AG09319 (cell line): Measurements from ENCODE around the gene SLC47A1.

Source experiments
- DNase-seq: peaks from one replicate; pipeline ENCODE4 v3.0.0-alpha.2; 2010; ENCODE audit warnings: low read depth; ENCODE audit errors: extremely low read depth
- TF ChIP-seq, protein P1 (sequence below): IDR thresholded peaks from 2 replicates; pipeline ENCODE4 v1.5.1; 2011; ENCODE audit warnings: low read depth, mild to moderate bottlenecking, inconsistent platforms, low read length, moderate library complexity

Gene SLC47A1, protein sequence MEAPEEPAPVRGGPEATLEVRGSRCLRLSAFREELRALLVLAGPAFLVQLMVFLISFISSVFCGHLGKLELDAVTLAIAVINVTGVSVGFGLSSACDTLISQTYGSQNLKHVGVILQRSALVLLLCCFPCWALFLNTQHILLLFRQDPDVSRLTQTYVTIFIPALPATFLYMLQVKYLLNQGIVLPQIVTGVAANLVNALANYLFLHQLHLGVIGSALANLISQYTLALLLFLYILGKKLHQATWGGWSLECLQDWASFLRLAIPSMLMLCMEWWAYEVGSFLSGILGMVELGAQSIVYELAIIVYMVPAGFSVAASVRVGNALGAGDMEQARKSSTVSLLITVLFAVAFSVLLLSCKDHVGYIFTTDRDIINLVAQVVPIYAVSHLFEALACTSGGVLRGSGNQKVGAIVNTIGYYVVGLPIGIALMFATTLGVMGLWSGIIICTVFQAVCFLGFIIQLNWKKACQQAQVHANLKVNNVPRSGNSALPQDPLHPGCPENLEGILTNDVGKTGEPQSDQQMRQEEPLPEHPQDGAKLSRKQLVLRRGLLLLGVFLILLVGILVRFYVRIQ

GRCh38 chr17:19533718-19534561, at the start of gene SLC47A1:
Gene SLC47A1 (plus strand): TSS chr17:19533854. CDS start chr17:19533940, 86 bp downstream.
- no peak for DNase-seq

GRCh38 chr17:19485800-19486340, 47.8 kb upstream of the SLC47A1 start:
- no peak for DNase-seq
- TF ChIP-seq, protein P1, sequence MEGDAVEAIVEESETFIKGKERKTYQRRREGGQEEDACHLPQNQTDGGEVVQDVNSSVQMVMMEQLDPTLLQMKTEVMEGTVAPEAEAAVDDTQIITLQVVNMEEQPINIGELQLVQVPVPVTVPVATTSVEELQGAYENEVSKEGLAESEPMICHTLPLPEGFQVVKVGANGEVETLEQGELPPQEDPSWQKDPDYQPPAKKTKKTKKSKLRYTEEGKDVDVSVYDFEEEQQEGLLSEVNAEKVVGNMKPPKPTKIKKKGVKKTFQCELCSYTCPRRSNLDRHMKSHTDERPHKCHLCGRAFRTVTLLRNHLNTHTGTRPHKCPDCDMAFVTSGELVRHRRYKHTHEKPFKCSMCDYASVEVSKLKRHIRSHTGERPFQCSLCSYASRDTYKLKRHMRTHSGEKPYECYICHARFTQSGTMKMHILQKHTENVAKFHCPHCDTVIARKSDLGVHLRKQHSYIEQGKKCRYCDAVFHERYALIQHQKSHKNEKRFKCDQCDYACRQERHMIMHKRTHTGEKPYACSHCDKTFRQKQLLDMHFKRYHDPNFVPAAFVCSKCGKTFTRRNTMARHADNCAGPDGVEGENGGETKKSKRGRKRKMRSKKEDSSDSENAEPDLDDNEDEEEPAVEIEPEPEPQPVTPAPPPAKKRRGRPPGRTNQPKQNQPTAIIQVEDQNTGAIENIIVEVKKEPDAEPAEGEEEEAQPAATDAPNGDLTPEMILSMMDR = no peak

More at GRCh38 chr17:19533718-19534561, at the start of gene SLC47A1:
- TF ChIP-seq, protein P1 = no peak

DNA sequence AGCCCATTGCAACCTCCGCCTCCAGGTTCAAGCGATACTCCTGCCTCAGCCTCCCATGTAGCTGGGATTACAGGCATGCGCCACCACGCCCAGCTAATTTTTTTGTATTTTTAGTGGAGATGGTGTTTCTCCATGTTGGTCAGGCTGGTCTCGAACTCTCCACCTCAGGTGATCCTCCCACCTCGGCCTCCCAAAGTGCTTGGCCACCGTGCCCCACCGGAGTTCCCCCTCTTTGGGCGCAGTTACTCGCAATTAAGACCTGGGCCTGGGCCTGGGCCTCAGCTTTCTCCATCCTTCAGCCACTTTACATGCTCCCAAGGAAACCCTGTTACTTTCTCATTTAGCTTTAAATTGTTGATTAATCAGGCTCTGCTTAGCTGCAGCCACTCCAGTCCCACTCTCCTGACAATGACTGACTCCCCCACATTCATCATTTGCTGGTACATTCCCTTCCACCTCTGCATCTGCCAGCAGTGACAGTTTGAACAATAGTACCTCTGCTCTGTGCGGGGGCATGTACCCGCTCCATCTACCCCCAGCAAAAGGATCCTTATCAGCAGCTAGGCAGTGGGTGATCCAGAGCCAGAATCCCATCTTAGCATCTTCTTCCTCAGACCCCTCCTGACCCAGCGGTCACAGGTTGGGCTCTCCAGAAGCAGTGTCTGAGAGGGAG, 47.2 kb upstream of the SLC47A1 start:
- DNase-seq = no peak
- TF ChIP-seq, protein P1 = no peak

DNA sequence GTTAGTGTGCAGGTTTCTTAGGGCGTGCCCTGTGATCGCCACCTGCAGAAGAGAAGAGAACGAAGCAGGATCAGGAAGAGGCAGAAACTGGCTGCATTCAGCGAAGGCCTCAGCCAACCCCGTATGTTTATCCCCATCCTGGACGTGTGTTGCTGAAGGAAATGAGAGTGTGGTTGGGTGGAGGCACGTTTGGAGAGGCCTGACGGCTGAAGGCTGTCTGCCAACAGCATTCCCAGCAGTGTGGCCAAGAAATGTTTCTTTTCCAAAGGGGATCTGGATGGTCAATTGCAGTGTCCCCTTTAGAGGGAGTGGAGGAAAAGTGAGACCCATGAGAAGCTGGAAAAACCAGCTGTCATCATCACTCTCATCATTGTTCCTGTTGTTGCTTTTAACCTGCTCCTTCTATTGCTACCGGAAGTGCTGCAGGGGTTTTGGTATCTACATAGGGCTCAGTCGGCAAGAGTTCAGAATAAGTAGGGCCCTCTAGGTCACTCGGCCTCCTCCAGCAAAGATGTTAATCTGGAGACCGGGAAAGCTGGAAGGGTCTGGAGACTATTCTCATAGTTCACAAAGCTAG, 46.5 kb upstream of the SLC47A1 start:
- TF ChIP-seq, protein P1 = no peak
- no peak for DNase-seq

DNA sequence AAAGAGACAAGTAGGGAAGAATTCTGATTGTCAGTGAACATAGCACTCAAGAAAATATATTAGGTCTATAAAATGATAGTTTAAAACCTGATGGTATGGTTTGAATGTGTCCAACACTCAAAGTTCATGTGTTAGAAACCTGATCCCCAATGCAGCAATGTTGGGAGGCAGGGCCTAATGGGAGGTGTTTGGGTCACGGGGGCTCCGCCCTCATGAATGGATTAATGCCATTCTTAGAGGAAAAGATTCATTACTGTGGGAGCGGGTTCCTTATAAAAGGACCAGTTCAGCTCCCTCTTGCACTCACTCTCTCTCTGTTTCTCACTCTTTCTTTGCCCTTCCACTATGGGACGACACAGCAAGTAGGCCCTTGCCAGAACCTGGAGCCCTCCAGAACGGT, 41.5 kb upstream of the SLC47A1 start:
- TF ChIP-seq, protein P1 = no peak
- DNase-seq = no peak

DNA sequence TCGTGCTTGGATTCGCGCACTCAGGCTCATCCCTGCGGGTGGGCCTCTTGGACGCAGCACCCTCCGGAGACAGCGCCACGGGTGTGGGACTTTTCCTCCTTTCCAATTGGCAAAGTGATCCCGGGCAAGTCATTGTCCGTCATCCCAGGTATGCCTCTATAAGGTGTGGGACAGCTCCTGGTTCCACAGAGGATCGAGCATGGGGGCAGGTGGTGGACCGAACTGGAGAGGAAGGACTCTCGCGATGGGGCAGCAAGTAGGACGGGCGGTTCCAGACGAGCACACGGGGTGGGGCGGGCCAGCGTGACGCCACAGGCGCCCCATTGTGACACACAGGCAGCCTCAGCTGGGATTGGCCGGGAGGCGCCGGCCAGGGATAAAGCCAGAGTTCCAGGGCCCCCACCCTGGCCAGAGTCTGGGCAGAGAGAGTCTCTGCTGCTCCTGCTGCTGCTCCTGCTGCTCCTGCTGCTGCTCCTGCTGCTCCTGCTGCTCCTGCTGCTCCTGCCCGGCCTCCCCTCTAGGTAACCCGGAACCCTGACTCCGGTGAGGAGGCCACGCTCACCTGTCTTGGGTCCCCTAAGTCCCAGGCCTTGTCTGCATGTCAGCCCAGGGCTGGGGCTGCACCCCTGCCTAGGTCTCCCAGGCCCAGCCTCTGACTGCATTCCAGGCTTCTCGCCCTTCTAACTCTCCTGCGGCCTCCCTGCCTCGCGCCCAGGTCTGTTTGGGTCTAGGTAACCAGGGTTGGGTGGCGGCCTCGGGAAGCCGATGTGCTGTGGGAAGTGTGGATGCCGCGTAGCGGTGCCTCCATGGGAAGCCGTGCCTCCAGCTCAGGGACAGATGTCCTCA, 38.5 kb upstream of the SLC47A1 start:
- DNase-seq = no peak
- TF ChIP-seq, protein P1 = no peak
